Hematopoietic multipotent progenitor cell treated with erythropoietin and hydrocortisone succinate and interleukin-3 and kit ligand, for 17 days (in vitro differentiated cells): ENCODE results near the gene EXOC2.
"Not testable (repeated sequence)": the region's sequence is repeated elsewhere in the genome, so short reads cannot be mapped to it uniquely, and the experiment has no call there.

Experiments used
- DNase-seq: peaks from one replicate; pipeline ENCODE4 v3.0.0-alpha.2; 2015; ENCODE audit warnings: low spot score

EXOC2 gene

DNA sequence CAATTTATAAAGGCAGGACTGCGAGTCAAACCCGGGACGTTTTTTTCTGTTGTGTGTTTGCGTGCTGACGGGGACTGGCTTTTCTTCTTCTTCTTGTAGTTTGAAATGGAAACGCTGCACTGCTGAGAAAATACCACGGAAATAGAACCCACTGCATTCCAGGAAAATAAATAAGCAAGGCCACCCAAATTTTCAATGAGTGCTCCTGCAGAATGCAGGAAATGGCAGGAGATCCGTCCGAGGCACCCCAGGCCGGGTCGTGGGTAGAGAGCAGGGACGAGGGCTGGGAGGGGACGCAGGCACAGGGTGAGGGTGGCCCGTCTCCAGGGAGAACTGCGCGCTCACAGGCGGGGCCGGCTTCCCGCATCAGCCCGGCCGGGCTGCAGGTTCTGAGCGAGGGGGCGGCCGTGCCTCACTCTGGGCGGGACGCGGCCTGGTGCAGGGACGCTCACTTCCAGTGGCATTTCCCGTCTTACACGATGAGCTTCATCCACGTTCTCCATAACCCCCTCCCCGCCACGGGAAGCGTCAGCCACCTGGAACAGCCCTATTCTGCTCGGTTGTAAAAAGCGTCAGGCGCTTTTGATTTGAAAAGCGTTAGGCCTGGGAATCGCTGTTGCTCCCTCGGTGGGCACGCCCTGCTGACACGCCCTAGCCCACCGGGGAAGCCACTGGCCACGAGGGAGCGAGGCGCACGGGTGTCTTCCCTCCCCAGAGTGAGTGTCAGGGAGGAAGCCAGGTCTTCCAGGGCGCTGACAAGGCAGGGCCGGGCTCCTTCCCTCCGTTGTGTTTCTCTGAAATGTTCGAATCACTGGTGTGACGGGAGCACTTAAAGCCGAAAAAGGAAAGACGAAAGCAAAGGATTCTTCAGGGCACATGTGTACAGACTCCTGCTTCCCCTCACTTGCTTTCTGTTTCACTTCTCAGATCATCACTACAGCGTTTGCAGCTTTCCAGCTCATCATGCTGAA, 17.9 kb upstream of the EXOC2 start:
- DNase-seq = no peak

DNA sequence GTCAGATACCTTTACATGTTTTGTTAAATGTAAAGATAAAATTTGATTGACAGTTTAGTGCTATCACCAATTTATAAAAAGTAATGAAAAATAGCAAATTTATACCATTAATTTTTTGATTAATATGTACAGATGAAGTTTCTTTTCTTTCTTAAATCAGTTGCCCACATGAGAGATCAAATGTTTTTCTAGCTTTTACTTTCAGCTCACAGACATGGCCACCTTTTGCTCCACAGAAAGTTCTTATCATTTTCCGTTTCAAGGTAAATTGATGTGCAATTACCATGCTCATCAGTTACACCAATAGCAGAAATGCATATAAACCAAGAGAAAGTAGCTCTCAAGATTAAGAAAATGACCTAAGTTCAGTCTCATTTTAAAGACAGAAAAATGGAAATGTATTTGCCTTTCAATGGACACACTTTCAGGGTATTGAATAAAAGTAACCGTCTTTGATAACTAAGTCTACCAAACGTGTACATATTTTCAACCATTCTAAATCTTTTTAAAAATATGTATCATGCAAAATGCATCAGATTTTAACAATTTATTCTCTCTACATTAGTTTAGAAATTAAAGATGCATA, 16.6 kb upstream of the EXOC2 start:
- DNase-seq = no peak

DNA sequence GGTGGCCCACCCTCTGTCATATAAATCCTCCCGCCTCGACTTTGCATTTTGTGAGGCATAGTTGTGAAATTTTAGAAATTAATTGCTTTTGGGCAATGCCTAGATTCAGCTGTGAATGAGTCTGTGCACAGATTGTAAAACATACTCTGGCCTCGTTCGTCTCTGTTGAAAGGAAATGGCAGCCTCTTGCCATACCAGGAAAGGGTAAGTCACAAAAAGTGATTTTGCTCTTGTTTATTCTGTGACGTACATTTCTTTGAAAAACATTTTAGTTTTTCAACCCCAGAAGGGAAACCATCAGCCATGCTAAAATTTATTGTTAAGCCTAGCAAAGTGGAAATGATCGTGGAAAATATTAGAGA, 15.3 kb upstream of the EXOC2 start:
- DNase-seq = no peak

DNA sequence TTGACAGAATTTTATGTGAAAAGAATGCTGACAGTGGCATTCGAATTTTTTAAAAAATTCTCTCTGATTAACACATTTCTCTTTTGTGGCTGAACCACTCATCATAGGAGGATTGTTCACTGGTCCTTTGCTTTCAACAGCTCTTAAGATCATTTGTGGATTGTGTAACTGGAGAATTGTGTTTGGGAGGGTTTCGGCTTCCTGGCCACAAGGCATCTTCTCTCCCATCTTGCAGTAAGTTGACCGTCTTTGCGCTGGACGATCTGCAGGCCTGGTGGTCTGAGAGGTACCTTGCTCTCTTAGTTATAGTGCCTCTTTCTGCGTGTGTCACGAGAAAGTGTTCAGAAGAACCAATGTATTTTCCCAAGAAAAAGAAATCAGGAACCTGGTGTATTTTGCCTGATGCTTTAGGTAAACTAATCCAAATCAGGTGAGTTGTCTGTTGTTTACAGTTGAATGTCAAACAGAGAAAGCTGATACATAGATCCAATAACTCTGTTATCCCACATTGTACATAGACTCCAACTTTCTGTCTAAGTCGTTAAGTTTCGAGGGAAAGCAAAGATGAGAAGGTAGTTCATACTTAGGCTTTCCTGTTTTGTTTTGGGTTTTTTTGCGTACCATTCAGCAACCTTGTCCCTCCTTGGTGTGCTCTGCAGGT, 14.8 kb upstream of the EXOC2 start:
- no peak for DNase-seq

DNA sequence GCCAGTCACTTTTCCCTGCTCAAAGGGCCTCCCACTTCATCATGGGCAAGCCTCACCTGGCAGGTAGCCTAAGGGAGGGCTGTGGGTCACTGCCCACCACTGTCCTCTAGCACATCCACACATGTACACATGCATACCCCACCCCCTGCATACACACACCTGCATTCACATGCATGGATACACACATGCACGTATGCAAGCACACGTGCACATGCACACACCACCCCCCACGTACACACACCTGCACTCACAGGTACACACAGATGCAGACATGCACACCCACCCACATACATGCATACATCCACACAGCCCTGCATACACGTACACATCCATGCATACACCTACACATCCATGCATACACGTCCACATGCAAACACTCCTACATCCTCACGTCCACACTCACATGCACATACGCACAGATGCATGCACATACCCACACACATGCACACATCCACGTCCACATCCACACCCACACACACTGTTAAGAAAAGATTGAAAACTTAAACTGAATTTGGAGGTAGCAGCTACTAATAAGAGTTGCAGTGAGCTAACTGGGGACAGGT, 14.0 kb upstream of the EXOC2 start:
- DNase-seq = no peak

DNA sequence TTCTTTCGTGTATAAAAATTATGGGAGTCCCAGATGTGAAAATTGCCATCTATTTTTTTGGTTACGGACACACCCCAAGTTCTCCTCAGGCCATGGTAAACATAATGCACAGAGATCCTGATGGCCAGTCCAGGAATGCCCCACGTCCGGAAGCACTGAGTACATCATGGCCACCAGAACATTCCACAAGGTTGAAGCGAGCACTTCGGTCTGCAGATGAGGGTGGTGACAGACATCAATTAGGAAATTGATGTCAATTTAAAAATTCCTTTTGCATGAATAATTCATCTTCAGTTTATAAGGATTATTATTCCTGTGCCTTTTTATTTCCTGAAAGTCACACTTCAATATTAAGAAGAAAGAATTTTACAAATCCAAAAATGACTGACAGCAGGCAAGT, 13.2 kb upstream of the EXOC2 start:
- DNase-seq = no peak

DNA sequence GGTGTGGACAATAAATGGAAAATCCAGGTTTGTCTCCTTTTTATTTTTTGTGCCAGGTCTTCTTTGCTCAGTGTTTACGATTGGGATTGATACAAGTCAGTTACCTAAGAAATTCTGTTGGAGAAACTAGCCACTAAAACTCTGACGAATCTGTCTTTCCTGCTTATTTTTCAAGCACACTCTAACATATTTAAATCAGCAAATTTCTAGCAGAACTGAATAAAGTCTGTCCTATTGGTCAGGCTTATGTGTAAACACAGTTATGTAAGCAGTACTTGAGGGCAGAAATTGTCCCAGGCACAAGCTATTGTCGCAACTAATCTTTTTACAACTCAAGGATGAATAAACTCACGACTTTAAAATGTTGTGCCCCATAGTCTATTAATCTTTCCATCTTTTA, 12.1 kb upstream of the EXOC2 start:
- DNase-seq = no peak

DNA sequence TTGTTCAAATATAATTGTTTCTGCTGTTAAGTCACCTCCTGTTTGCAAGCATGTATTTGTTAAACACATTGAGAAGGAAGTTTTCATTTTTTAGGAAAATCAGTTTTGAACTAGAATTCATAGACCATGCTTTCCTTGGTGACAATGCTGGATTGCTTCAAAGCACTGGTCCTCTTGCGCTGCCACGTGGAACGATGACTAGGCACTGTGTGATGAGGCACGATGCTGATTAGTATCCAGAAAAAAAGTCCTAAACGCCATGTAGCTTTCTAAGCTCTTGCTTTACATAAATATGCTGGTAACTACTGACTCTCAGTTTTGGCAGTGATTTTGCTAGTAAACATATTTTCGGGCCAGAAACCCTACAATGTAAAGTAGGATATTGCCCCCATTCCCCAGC, 11.1 kb upstream of the EXOC2 start:
- no peak for DNase-seq

DNA sequence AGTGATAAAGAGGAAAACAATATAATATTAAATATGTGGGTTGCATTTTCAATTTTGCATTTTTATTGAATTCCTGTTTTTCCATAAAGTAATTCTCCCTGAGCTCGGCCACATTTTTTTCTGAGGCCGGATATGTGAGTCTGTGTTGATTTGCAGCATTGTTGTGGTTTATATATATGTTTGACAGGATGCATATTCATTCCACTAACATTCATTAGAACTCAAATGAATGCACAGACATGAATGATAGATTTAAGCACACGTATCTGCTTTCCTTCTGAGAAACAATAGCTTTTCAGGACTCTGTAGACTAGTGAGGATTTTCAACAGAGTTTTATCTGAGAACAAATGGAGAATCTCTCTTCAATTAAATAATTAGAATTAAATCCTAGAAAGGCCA, 10.6 kb upstream of the EXOC2 start:
- DNase-seq = no peak

DNA sequence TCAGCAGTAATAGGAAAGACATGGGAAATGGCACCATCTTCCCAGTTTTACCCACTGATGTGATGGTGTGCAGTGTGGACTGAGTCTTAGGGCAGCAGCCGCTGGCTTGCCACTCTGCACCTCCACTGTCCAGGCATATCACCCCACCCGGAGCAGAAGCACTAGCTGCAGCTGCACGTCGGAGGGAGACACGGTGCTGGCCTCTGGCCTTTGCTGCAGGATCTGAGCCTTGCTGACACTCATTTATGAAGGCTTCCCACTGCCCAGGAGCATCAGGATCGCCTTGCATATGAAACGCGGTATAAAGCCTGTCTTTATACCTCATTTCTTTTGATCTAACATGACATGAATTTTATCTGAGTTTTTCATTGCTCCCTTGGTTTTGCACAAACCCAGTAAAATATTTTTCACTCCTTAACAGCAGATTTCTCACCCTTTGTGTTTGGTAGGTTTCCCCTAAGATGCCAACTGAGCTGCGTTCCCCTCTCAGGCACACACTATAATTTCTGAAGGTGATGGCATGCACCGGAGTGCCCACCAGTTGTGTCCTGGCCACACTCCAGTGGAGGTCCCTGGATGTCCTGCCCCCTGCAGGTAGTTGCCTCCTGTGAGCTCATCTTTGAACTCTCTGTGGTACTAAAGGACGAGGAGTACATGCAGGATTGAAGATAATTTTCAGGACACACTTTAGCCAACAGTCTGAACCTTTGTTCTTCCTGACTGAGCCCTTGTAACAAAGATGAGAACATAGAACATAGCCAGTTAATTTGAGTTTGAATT, 9.0 kb upstream of the EXOC2 start:
- no peak for DNase-seq

DNA sequence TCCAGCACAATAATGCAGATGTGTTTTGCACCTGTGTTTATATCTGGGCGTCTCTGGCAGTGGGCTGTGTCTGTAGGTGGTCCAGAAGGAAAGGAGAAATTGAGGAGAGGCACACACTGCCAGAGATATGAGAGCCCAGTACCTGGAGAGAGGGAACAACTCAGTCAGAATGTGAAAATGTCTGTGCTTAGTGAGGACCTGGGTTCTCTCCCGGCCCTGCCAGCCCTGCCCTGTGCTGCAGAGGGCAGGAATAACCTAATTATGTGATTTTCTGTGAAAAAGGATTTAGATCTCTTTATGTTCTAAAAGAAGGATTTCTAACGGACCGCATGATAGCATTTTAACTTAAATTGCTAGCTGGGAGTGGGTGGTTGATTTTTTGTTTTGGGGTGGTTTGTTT, 8.3 kb upstream of the EXOC2 start:
- DNase-seq = no peak

DNA sequence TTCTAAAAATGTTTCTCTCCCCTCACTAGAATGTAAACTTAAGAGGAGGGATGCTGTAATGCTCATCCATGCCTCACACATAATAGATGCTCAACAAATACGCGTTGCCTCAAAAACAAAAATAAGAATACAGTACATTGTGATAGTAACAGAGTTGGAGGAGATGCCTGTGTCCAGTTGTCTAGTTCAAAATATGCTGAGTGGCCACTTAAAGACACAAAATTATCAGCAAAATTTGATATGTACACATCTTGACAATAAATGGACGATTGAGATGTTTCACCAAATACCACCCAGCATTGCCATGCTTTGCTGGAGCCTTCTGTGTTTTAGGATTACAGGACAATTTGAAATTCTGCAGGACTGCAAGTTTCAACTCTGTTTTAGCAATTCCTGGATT, 7.6 kb upstream of the EXOC2 start:
- DNase-seq = no peak

DNA sequence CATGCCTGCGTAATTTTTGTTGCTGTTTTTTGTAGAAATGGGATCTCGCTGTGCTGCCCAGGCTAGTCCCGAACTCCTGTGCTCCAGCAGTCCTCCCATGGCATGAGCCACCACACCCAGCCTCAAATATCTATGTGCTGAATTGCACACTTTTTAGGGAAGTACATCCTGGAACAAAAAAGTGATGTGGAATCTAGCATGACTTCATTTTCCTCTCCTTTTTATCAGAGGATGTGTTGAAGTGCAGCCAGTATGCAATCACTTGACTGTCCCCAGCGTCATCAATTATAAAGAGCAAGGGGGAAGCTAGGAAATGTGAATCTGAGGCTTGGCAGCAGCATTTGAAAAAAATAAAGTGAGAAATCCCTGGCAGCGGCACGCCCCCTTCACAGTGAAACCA, 6.4 kb upstream of the EXOC2 start:
- DNase-seq = no peak

DNA sequence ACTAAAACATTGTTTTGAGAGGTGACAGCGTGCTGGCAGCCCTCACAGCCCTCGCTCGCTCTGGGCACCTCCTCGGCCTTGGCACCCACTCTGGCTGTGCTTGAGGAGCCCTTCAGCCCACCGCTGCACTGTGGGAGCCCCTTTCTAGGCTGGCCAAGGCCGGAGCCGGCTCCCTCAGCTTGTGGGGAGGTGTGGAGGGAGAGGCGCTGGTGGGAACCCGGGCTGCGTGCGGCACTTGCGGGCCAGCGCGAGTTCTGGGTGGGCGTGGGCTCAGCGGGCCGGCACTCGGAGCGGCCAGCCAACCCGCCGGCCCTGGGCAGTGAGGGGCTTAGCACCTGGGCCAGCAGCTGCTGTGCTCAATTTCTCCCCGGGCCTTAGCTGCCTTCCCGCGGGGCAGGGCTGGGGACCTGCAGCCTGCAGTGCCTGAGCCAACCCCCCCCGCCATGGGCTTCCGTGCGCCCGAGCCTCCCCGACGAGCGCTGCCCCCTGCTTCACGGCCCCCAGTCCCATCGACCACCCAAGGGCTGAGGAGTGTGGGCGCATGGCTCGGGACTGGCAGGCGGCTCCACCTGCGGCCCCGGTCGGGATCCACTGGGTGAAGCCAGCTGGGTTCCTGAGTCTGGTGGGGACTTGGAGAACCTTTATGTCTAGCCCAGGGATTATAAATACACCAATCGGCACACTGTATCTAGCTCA, 1.6 kb upstream of the EXOC2 start:
- DNase-seq = not testable (repeated sequence)

DNA sequence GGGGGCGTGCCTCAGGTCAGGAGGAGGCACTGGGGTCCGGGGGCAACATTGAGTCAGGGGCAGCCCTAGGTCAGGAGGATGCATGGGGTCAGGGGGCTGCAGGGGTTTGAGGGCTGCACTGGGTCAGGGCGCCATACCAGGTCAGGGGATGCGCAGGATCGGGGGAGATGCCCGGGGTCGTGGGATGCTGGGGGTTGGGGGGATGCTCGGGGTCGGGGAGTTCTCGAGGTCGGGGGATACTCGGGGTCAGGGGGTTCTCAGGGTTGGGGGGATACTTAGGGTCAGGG, 727 bp upstream of the EXOC2 start:
- DNase-seq = no peak

DNA sequence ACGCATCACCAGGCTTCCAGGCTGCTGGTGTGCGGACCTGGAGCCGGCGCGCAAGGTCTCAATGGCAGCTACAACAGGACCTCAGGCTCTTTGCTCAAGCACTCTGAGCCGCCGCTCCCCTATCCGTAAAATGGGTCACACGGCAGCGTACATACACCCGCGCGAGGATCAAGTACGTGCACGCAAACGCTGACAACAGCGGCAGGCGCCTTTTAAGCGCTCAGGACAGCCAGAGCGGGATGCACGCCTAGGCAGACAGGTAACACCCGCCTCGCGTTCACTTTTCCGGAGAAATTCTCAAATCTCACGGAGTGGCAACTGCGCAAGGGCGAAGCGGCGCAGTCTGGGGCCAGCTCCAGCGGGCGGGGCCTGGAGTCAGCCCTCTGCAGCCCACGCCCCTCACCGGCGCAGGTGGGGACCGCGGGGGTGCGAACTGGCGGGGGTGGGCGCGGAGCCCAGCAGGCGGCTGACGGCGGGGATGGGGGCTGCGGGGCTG, 535 bp downstream of the EXOC2 start:
- DNase-seq = peak; percentile 40

DNA sequence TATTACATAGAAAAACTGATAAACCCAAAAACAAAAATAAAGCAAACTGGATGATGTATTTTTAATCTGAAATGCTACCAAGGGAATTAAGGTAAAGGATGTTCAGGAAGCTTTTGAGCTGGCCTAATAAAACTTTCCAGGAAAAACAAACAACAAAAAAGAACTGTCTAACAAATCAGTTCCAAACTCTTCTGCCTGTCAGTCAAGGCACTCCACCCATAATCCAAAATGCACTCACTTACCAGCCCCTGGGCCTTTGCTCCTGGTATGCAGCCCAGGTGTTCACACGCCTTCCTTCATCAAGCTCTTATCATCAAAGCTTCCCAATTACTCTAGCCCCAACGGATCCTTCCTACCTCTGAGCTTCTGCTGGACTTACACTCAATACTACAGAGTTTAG, 3.7 kb downstream of the EXOC2 start:
- no peak for DNase-seq

DNA sequence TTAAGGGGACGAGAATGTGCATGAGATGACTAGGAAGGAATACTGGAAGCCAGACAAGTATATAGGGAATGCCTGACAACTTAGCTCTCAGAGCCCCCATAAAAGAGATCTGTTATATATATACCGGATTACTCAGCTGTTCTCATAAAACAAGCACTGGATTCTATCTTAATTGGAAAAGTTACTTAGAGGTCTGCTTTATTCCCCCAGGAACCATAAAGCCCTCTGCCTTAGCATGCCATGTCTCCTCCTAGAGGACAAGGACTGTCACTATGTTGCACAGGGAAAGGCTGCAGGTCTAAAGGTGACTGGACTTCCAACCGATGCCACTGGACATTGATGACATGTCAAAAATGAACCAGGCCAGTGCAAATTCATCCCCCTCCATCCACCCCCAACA, 6.4 kb downstream of the EXOC2 start:
- DNase-seq = no peak

DNA sequence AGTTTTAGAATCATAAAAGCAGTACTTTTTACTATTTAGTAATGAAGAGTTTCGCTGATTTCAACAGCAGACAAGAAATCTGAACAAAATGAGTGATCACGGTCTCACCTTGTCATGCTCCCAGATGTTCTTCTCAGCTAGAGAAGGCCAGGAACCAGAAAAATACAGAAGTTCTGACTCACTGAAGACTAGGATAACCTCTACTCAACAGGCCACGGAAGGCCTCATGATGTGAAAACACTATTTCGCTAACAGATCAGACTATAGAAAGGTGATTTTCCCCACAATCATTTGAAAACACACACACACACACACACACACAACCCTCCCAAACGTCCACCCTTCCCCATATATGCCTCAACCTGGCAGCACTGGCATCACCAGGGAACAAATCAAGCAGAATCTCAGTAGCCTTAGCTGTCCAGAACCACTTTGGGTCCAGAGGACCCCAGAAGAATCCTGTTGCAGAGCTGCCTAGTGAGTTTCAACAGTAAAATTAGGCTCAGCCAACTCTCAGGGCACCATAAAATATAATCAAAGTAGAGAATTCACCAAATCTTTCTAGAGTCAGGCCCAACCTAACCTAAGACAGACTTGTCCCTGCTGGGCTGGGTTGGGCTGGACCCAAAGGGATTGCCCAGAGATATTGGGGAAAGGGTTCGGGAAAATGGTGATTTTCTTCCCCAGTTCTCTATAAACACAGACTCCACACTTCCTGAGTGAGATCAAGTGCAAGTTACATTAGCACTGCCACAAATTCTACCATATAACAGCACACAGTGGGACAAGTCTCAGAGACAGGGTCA, 7.9 kb downstream of the EXOC2 start:
- no peak for DNase-seq

DNA sequence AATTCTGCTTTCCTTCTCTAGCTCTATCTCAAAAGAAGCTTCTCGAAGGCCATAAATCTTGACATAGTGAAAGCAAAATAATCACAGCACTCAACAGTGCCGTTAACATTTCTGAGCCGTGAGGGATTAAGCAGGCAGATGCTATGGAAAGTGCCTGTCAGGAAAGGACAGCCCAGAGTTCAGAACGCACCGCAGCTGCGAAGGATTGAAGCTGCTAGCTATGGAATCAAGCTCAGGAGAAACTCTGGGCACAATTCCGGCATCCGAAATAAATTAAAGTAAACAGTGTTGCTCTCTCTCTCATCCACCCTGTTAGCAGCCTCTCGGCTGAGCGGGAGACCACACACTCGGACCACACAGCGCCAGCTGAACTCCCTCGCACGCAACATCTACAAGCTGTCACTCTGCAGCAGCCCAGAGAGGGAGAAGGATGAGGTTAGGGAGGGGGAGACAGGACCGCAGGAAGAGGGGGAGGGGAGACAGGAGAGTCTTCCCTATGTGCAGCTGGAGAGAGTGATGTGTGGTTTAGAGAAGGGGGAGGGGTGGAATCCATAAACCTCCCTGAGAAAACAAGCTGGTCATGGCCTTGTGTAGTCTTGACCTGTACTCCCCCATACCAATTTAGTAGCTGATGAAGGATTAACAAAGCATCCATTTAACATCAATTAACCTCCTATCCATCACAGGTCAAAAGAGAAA, 9.0 kb downstream of the EXOC2 start:
- DNase-seq = no peak
